Endodermal cell (in vitro differentiated cells): ENCODE results near the gene IGSF22. TPM values are rescaled to one million over a fixed set of nuclear protein-coding genes. Genes with fewer than 3 reads are reported as not detected.

Experiments used
- DNase-seq: peaks from one replicate; pipeline ENCODE4 v3.0.0-alpha.2; 2017
- H3K27ac ChIP-seq: 2 replicates; pipeline ENCODE4 v1.5.1; 2013; ENCODE audit warnings: mild to moderate bottlenecking, low read depth, low read length, moderate library complexity
- H3K27me3 ChIP-seq: 2 replicates; pipeline ENCODE4 v1.6.1; 2013; ENCODE audit warnings: mild to moderate bottlenecking, low read length, moderate library complexity; ENCODE audit not compliant: insufficient read depth, control insufficient read depth, poor library complexity, severe bottlenecking
- H3K36me3 ChIP-seq: 2 replicates; pipeline ENCODE4 v1.7.0; 2013; ENCODE audit warnings: mild to moderate bottlenecking, low read length, moderate library complexity; ENCODE audit not compliant: control insufficient read depth, insufficient read depth
- H3K4me1 ChIP-seq: one replicate; pipeline ENCODE4 v1.7.0; 2013; ENCODE audit warnings: low read length; ENCODE audit not compliant: control insufficient read depth, insufficient read depth
- H3K4me3 ChIP-seq: 2 replicates; pipeline ENCODE4 v1.5.1; 2013; ENCODE audit warnings: mild to moderate bottlenecking, low read length, moderate library complexity
- H3K9ac ChIP-seq: 2 replicates; pipeline ENCODE4 v1.6.1; 2013; ENCODE audit warnings: mild to moderate bottlenecking, low read length, moderate library complexity; ENCODE audit not compliant: poor library complexity, severe bottlenecking; ENCODE audit errors: extremely low read depth
- H3K9me3 ChIP-seq: 2 replicates; pipeline ENCODE4 v1.6.1; 2013; ENCODE audit warnings: mild to moderate bottlenecking, low read length, moderate library complexity; ENCODE audit not compliant: control insufficient read depth
- H3K27ac Mint-ChIP-seq: 2 replicates; pipeline ENCODE4 v1.8.0; 2020; ENCODE audit warnings: mixed read lengths
- H3K27me3 Mint-ChIP-seq: 2 replicates; pipeline ENCODE4 v1.8.0; 2021; ENCODE audit warnings: mild to moderate bottlenecking, mixed read lengths; ENCODE audit not compliant: insufficient read depth
- H3K36me3 Mint-ChIP-seq: 2 replicates; pipeline ENCODE4 v1.8.0; 2020; ENCODE audit warnings: low read depth, mixed read lengths
- H3K4me1 Mint-ChIP-seq: 2 replicates; pipeline ENCODE4 v1.8.0; 2020; ENCODE audit warnings: mixed read lengths
- H3K4me3 Mint-ChIP-seq: 2 replicates; pipeline ENCODE4 v1.8.0; 2020; ENCODE audit warnings: mild to moderate bottlenecking, moderate library complexity, mixed read lengths
- H3K9me3 Mint-ChIP-seq: 2 replicates; pipeline ENCODE4 v1.8.0; 2020; ENCODE audit warnings: mild to moderate bottlenecking, mixed read lengths
- WGBS, 2 experiments: methylation state at CpG; one replicate each; pipeline versions ENCODE4 v1.1.5 to v1.1.7; 2013; ENCODE audit warnings: missing lambda C conversion rate in 2 of 2, mixed read lengths in 1 of 2; ENCODE audit not compliant: insufficient coverage in 1 of 2, insufficient read length in 1 of 2; 5-methylcytosine and 5-hydroxymethylcytosine counted together
- total RNA-seq, 2 donors: library from RNA; stranded (reverse); fragmentation: NEBNext Ultra II Directional in 1 of 2; extraction: Animal tissue kit (Norgen Biotek cat#: 25700) in 1 of 2; gene quantifications; 2 replicates in 1 of 2; 3 replicates in 1 of 2; pipeline ENCODE4 v1.2.1, GENCODE V29; 2021
- TF ChIP-seq, protein P1 (sequence below): fragments of 200-600 bp; sonication (generic); conservative IDR thresholded peaks from 2 replicates; pipeline ENCODE4 v1.5.0; 2021; ENCODE audit warnings: antibody characterized with exemption, mild to moderate bottlenecking

The IGSF22 gene
- total RNA-seq, 2 donors from 2014 or later, result 0.22 to 1.6 TPM

DNA sequence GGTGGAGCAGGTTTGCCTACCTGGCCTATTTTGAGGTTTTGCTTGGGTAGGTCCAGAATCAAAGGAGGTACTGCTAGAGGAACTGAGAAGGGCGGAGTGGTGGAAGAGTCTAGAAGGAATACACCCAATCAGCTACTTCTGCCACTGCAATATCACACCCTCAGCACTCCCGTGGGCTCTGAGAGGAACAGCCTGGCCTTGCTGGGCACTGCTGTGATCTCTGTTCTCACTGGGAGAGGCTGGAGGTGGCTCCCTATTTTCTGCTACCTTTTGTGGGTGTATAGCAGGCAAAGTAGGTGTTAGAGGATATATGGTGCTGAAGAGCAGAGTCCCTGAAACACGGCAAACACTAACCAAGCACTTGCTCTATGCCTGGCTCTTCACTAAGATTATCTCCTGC, 25.0 kb upstream of the IGSF22 start:
- Histone ChIP-seq H3K36me3 (no peaks in the 10 kb centered on the region), H3K9ac (no peak overlapping the region), H3K9me3 (no peaks in the 10 kb centered on the region), H3K27ac (no peak overlapping the region), H3K27me3 (no peaks in the 10 kb centered on the region), H3K4me1 (no peaks in the 10 kb centered on the region), H3K4me3 (no peak overlapping the region)
- no peaks in the 10 kb centered on the region for H3K9me3 Mint-ChIP-seq
- H3K4me1 Mint-ChIP-seq, result peaks cover 1% of the 10 kb centered on the region
- H3K27ac Mint-ChIP-seq, result no peak overlapping the region
- DNase-seq, result no peak
- TF ChIP-seq, protein P1, sequence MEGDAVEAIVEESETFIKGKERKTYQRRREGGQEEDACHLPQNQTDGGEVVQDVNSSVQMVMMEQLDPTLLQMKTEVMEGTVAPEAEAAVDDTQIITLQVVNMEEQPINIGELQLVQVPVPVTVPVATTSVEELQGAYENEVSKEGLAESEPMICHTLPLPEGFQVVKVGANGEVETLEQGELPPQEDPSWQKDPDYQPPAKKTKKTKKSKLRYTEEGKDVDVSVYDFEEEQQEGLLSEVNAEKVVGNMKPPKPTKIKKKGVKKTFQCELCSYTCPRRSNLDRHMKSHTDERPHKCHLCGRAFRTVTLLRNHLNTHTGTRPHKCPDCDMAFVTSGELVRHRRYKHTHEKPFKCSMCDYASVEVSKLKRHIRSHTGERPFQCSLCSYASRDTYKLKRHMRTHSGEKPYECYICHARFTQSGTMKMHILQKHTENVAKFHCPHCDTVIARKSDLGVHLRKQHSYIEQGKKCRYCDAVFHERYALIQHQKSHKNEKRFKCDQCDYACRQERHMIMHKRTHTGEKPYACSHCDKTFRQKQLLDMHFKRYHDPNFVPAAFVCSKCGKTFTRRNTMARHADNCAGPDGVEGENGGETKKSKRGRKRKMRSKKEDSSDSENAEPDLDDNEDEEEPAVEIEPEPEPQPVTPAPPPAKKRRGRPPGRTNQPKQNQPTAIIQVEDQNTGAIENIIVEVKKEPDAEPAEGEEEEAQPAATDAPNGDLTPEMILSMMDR, result no peak
- H3K36me3 Mint-ChIP-seq, result no peaks in the 10 kb centered on the region
- H3K4me3 Mint-ChIP-seq, result no peak overlapping the region
- 93 to 95% methylated on average over 2 to 3 of the region's 3 CpGs for WGBS, 2 experiments
- H3K27me3 Mint-ChIP-seq, result no peaks in the 10 kb centered on the region

- no peaks in the 10 kb centered on the region for H3K9me3 Mint-ChIP-seq
- H3K4me1 Mint-ChIP-seq, result peaks cover 1% of the 10 kb centered on the region
- no peaks in the 10 kb centered on the region for H3K27me3 ChIP-seq
- H3K27me3 Mint-ChIP-seq, result no peaks in the 10 kb centered on the region
- H3K4me3 Mint-ChIP-seq, result no peak overlapping the region
- TF ChIP-seq, protein P1, result no peak
- no peak overlapping the region for H3K27ac ChIP-seq
- no peak overlapping the region for H3K9ac ChIP-seq
- H3K4me3 ChIP-seq, result no peak overlapping the region
- no peaks in the 10 kb centered on the region for H3K36me3 ChIP-seq
- H3K27ac Mint-ChIP-seq, result no peak overlapping the region
- no peaks in the 10 kb centered on the region for H3K9me3 ChIP-seq
- no peaks in the 10 kb centered on the region for H3K4me1 ChIP-seq
- DNase-seq, result peak; percentile 85
- no peaks in the 10 kb centered on the region for H3K36me3 Mint-ChIP-seq
- 66 to 74% methylated on average over 10 to 12 of the region's 12 CpGs for WGBS, 2 experiments
Observed at GRCh38 chr11:18749681-18750319, 23.8 kb upstream of the IGSF22 start.

- Mint-ChIP-seq H3K27ac (no peak overlapping the region), H3K9me3 (no peaks in the 10 kb centered on the region), H3K27me3 (no peaks in the 10 kb centered on the region), H3K4me3 (no peak overlapping the region), H3K4me1 (peaks cover 1% of the 10 kb centered on the region), H3K36me3 (no peaks in the 10 kb centered on the region)
- no peaks in the 10 kb centered on the region for H3K4me1 ChIP-seq
- DNase-seq, result no peak
- no peak overlapping the region for H3K27ac ChIP-seq
- no peak overlapping the region for H3K9ac ChIP-seq
- WGBS, 2 experiments, result 84% methylated on average over 10 to 13 of the region's 13 CpGs
- no peaks in the 10 kb centered on the region for H3K36me3 ChIP-seq
- TF ChIP-seq, protein P1, result no peak
- H3K27me3 ChIP-seq, result no peaks in the 10 kb centered on the region
- no peaks in the 10 kb centered on the region for H3K9me3 ChIP-seq
- H3K4me3 ChIP-seq, result no peak overlapping the region
Observed at GRCh38 chr11:18748766-18749365, 22.9 kb upstream of the IGSF22 start.
